Activated CD8-positive, alpha-beta memory T cell treated with anti-CD3 and anti-CD28 coated beads, Interleukin-2, amount 50 U/mL, for 1 hour (primary cell): Measurements from ENCODE around the gene HIP1.
A peak's percentile ranks its signal among the peaks of the same experiment; 100 is the strongest.
"Not testable (repeated sequence)": the region's sequence is repeated elsewhere in the genome, so short reads cannot be mapped to it uniquely, and the experiment has no call there.

Experiments
- DNase-seq: peaks from one replicate; pipeline ENCODE4 v3.0.0-alpha.2; 2020; ENCODE audit errors: extremely low read depth

HIP1 gene

GRCh38 chr7:75738604-75738974 lies at the start of gene HIP1:
Gene HIP1 (minus strand): TSS chr7:75738941. CDS start chr7:75738920, 21 bp downstream.
- DNase-seq = no peak

DNA sequence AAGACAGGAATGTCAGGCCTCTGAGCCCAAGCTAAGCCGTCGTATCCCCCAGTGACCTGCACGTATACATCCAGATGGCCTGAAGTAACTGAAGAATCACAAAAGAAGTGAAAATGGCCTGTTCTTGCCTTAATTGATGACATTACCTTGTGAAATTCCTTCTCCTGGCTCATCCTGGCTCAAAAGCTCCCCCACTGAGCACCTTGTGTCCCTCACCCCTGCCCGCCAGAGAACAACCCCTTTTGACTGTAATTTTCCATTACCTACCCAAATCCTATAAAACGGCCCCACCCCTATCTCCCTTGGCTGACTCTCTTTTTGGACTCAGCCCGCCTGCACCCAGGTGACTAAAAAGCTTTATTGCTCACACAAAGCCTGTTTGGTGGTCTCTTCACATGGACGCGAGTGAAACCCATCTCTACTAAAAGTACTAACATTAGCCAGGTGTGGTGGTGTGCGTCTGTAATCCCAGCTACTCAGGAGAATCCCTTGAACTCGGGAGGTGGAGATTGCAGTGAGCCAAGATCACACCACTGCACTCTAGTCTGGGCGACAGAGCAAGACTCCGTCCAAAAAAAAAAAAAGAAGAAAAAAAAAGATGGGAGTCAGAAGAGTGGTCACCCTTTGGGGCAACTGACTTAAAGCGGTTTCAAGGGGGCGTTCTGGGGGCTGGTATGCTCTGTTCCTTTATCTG lies 49.6 kb upstream of the HIP1 start:
- DNase-seq = not testable (repeated sequence)

DNA sequence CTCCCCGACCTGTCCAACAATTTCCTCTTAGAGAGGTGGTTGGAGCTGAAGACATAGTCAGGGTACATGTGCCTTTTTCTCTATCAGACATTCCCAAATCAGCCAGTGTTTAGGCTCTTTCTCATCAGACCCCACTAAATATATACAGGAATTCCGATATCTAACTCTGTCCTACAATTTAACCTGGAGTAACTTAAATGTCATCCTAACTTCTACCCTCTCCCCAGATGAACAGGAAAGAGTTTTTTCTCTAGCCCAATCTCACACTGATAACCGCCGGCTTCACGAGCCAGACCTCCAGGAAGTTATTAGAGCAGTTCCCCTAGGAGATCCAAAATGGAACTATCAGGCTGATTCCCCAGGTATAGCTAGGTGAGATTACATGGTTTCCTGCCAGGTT lies 44.3 kb upstream of the HIP1 start:
- not testable (repeated sequence) for DNase-seq

- DNase-seq = not testable (repeated sequence)
Measured at GRCh38 chr7:75780647-75781273, 42.0 kb upstream of the HIP1 start.

DNA sequence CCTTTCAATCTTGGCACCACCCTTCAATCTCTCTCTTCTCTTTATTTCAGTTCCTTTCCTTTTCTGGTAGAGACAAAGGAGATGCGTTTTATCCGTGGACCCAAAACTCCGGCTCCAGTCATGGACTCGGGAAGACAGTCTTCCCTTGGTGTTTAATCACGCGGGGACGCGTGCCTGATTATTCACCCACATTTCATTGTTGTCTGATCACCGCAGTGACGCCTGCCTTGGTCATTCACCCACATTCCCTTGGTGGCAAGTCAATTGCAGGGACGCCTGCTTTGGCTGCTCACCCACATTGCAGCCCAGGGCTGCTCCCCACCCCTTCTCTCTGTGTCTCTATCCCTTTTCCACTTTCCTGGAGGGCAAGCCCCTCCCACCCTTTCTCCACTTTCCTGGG lies 40.8 kb upstream of the HIP1 start:
- DNase-seq = not testable (repeated sequence)

DNA sequence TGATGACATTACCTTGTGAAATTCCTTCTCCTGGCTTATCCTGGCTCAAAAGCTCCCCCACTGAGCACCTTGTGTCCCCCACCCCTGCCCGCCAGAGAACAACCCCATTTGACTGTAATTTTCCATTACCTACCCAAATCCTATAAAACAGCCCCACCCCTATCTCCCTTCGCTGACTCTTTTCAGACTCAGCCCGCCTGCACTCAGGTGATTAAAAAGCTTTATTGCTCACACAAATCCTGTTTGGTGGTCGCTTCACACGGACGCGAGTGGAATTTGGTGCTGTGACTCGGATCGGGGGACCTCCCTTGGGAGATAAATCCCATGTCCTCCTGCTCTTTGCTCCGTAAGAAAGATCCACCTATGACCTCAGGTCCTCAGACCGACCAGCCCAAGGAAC lies 40.3 kb upstream of the HIP1 start:
- not testable (repeated sequence) for DNase-seq

GRCh38 chr7:75776295-75776971 lies 37.7 kb upstream of the HIP1 start:
- DNase-seq = peak; percentile 25

DNA sequence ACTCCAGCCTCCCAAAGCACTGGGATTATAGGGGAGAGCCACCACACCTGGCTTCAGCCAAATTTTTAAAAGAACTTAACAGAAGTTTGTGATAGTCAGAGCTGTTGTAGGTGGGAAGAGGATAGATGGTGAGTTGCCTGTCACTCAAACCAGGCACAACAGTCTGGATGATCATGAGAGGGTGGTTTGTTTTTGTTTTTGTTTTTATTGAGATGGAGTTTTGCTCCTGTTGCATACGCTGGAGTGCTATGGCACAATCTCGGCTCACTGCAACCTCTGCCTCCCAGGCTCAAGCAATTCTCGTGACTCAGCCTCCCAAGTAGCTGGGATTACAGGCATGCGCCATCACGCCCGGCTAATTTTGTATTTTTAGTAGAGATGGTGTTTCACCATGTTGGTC lies 35.2 kb upstream of the HIP1 start:
- not testable (repeated sequence) for DNase-seq

GRCh38 chr7:75772081-75773077 lies 33.6 kb upstream of the HIP1 start, which contains the start of gene CCL26:
Gene CCL26 (minus strand): TSS chr7:75772211. CDS start chr7:75772176, 35 bp downstream.
- DNase-seq = no peak

GRCh38 chr7:75771224-75771623 lies 32.5 kb upstream of the HIP1 start:
- no peak for DNase-seq

DNA sequence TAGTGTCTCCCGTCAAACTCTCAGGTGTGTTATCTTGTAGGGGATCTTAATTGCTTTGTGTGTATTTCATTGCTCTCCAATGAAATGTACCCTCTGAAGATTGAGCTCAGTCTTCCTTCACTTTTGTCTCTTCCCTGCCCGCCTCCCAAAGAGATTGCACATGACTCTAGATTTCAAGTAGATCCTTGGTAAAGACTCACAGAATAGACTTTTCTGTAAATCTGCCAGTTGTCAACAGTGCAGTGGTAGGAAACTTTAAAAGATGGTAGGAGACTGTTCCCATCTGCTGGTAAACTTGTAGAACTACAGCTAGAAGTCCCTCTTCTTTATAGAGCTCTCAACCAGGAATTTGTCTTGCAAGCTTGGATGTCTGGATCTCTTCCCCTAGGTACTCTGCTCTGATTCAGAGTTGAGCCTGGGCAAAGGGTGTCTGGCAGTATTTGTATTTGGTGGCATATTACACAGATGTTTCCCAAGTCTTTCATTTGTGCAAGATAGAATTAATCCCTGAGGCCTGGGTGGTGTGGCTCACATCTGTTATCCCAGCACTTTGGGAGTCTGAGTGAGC lies 23.7 kb upstream of the HIP1 start:
- DNase-seq = no peak

GRCh38 chr7:75761801-75762200 lies 23.1 kb upstream of the HIP1 start:
- not testable (repeated sequence) for DNase-seq

GRCh38 chr7:75758491-75758890 lies 19.8 kb upstream of the HIP1 start:
- no peak for DNase-seq

GRCh38 chr7:75757860-75758259 lies 19.1 kb upstream of the HIP1 start:
- no peak for DNase-seq

DNA sequence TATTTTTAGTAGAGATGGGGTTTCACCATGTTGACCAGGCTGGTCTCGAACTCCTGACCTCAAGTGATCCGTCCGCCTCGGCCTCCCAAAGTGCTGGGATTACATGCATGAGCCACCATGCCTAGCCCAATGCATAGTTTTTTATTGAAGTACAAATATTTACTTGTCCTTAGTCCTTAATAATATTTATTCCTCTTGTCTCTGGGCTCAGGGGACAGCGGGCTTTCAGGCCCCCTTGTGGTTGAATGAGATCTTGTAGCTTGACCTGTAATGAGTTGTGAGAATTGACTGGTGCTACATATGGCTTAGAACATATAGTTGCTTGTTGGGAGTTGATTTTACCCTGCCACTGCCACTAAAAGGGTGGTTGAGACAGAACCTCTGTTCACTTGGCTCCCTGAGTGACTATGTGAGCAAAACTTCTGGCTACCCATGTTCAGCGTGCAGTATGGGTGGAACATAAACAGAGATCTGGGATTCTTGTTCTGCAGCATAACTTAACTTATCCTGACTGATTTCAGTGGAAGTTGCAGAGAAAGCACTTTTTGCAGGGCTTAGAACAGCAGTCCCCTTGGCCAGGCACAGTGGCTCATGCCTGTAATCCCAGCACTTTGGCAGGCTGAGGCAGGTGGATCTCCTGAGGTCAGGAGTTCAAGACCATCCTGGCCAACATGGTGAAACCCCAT lies 18.4 kb upstream of the HIP1 start:
- no peak for DNase-seq

GRCh38 chr7:75756206-75756990 lies 17.7 kb upstream of the HIP1 start:
- DNase-seq = no peak

- no peak for DNase-seq
Measured at GRCh38 chr7:75743455-75743859, 4.7 kb upstream of the HIP1 start.

DNA sequence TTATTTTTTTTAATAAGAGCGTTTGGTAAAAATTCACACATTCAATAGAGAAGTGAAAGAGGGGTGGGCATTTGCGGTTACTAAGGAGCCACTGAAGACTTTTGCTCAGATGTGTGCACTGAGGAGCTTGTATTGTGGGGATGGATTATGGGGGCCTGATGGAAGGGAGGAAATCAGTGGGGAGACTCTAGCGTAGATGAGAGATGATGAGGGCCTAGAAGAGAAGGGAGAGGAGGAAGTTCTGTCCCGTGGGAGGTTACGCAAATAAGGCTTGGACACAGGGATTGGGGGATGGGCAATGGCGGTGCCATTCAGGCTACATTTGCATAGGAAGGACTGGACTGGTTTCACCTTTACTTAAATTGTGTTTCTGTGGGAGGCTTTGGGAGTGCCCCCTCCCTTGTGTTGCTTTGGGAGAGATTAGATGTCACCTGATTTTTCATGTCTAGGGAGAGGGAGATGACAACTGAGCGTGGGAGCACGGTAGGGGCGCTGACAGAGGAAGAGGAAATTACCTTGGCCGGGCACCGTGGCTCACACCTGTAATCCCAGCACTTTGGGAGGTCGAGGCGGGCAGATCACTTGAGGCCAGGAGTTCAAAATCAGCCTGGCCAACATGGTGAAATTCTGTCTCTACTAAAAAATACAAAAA lies 2.2 kb upstream of the HIP1 start:
- no peak for DNase-seq
